BJ (cell line): ENCODE results near the gene UQCR10. TPM values are rescaled to one million over a fixed set of nuclear protein-coding genes. Genes with fewer than 3 reads are reported as not detected.

Experiments
- CTCF ChIA-PET: fragments of 350-600 bp; formaldehyde crosslinking; extraction: SDS; loops from one replicate; lab custom pipeline; 2021; ENCODE audit warnings: antibody characterized with exemption, inconsistent platforms; lab: Yijun Ruan, JAX
- POLR2A ChIA-PET: fragments of 300-600 bp; sonication (Branson Sonifier 250); formaldehyde crosslinking; extraction: SDS; loops from one replicate; lab custom pipeline; 2021; ENCODE audit warnings: antibody characterized with exemption; lab: Charles Lee
- DNase-seq: peaks from one replicate; pipeline ENCODE4 v3.0.0-alpha.2; 2011; ENCODE audit warnings: low read depth
- H3K27me3 ChIP-seq: 2 replicates; pipeline ENCODE4 v1.6.0; 2011; ENCODE audit warnings: low read length; ENCODE audit not compliant: control insufficient read depth, insufficient read depth
- H3K36me3 ChIP-seq: 2 replicates; pipeline ENCODE4 v1.5.1; 2011; ENCODE audit warnings: low read length; ENCODE audit not compliant: control insufficient read depth, insufficient read depth
- H3K4me3 ChIP-seq: 2 replicates; pipeline ENCODE4 v1.5.1; 2011; ENCODE audit warnings: low read depth, mild to moderate bottlenecking, control low read depth, low read length
- CTCF ChIP-seq: IDR thresholded peaks from 2 replicates; pipeline ENCODE4 v1.5.1; 2011; ENCODE audit warnings: low read depth, mild to moderate bottlenecking, control low read depth, inconsistent platforms, low read length, moderate library complexity; ENCODE audit not compliant: insufficient read depth
- polyA plus RNA-seq: library from polyadenylated mRNA; depleted of rRNA; stranded (reverse); fragments of >200 nt; gene quantifications from 2 replicates; pipeline ENCODE4 v1.2.3, GENCODE V29; 2011

UQCR10 gene
- polyA plus RNA-seq, 1 experiment = 184 TPM

GRCh38 chr22:29798801-29799200, 31.6 kb downstream of the UQCR10 start:
- DNase-seq = no peak
- Histone ChIP-seq H3K27me3 (no peaks in the 10 kb centered on the region), H3K36me3 (peaks cover 21% of the 10 kb centered on the region), H3K4me3 (no peak overlapping the region)
- no peak for TF ChIP-seq CTCF
- ChIA-PET CTCF (interaction anchor here (0.9 to 1.6 kb wide), 3 partner anchors 17 to 206 kb away, joined by 3 to 4 read pairs (median 3); no protein-coding TSS in a partner anchor), POLR2A (no interaction called here)

- ChIA-PET CTCF (interaction anchor here (0.9 to 1.6 kb wide), 4 partner anchors 17 to 206 kb away, joined by 3 to 5 read pairs (median 4); no protein-coding TSS in a partner anchor), POLR2A (no interaction called here)
- peak; percentile 27 for TF ChIP-seq CTCF
- Histone ChIP-seq H3K27me3 (no peaks in the 10 kb centered on the region), H3K36me3 (peaks cover 23% of the 10 kb centered on the region), H3K4me3 (no peak overlapping the region)
- DNase-seq = peak; percentile 68
Observed at GRCh38 chr22:29799217-29799680, 32.1 kb downstream of the UQCR10 start.

GRCh38 chr22:29801153-29801552, 34.0 kb downstream of the UQCR10 start:
- ChIA-PET CTCF (interaction anchor here (0.6 to 1.3 kb wide), 3 partner anchors 16 to 28 kb away, joined by 3 to 4 read pairs (median 3); no protein-coding TSS in a partner anchor), POLR2A (no interaction called here)
- no peaks in the 10 kb centered on the region for H3K27me3 ChIP-seq
- peaks cover 36% of the 10 kb centered on the region for H3K36me3 ChIP-seq
- no peak for TF ChIP-seq CTCF
- no peak overlapping the region for H3K4me3 ChIP-seq
- DNase-seq = no peak

- ChIA-PET POLR2A (no interaction called here), CTCF (interaction anchor here (0.6 kb wide), 1 partner anchor 27 kb away, joined by 3 read pairs; no protein-coding TSS in a partner anchor)
- peaks cover 40% of the 10 kb centered on the region for H3K36me3 ChIP-seq
- H3K4me3 ChIP-seq = no peak overlapping the region
- no peak for TF ChIP-seq CTCF
- DNase-seq = no peak
- no peaks in the 10 kb centered on the region for H3K27me3 ChIP-seq
Observed at GRCh38 chr22:29801796-29802195, 34.6 kb downstream of the UQCR10 start.

GRCh38 chr22:29803190-29803589, 36.0 kb downstream of the UQCR10 start:
- no peak for DNase-seq
- Histone ChIP-seq H3K36me3 (peaks cover 40% of the 10 kb centered on the region), H3K4me3 (no peak overlapping the region), H3K27me3 (no peaks in the 10 kb centered on the region)
- POLR2A ChIA-PET = no interaction called here
- TF ChIP-seq CTCF = no peak
- CTCF ChIA-PET = no interaction called here
